Measurements from ENCODE around the gene NMU. TPM values are rescaled to one million over a fixed set of nuclear protein-coding genes. Genes with fewer than 3 reads are reported as not detected.

The NMU gene
- total RNA-seq, 2 experiments from 2014 or later, result not detected

- no peak for TF ChIP-seq EZH2phosphoT487 (IDR thresholded peaks at IDR 0.05; ENCODE audit: borderline replicate concordance, low read depth, low read length)
- TF ChIP-seq, protein P1, sequence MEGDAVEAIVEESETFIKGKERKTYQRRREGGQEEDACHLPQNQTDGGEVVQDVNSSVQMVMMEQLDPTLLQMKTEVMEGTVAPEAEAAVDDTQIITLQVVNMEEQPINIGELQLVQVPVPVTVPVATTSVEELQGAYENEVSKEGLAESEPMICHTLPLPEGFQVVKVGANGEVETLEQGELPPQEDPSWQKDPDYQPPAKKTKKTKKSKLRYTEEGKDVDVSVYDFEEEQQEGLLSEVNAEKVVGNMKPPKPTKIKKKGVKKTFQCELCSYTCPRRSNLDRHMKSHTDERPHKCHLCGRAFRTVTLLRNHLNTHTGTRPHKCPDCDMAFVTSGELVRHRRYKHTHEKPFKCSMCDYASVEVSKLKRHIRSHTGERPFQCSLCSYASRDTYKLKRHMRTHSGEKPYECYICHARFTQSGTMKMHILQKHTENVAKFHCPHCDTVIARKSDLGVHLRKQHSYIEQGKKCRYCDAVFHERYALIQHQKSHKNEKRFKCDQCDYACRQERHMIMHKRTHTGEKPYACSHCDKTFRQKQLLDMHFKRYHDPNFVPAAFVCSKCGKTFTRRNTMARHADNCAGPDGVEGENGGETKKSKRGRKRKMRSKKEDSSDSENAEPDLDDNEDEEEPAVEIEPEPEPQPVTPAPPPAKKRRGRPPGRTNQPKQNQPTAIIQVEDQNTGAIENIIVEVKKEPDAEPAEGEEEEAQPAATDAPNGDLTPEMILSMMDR (conservative IDR thresholded peaks at IDR 0.05; ENCODE audit: low read length), result no peak
- H3K79me2 ChIP-seq (ENCODE audit: insufficient read depth, low read depth, low read length), result no peaks in the 10 kb centered on the region
- H3K27ac ChIP-seq (ENCODE audit: low read depth, low read length, poor library complexity, severe bottlenecking), result no peak overlapping the region
- no peak overlapping the region for H3K4me2 ChIP-seq (ENCODE audit: low read length)
- no peaks in the 10 kb centered on the region for H3K36me3 ChIP-seq (ENCODE audit: insufficient read depth, low read length)
- POLR2A ChIA-PET, result no interaction called here
- H3K9me2 ChIP-seq (ENCODE audit: insufficient read depth, low read length), result no peaks in the 10 kb centered on the region
- no peaks in the 10 kb centered on the region for H3K9me3 ChIP-seq (ENCODE audit: low read length)
- H3K4me1 ChIP-seq (ENCODE audit: insufficient read depth, low read length, poor library complexity, severe bottlenecking), result no peaks in the 10 kb centered on the region
- DNase-seq (ENCODE audit: low spot score), result no peak
- no peak overlapping the region for H3K4me3 ChIP-seq (ENCODE audit: low read depth, low read length, poor library complexity, severe bottlenecking)
- CTCF ChIA-PET (ENCODE audit: unreplicated experiment), result no interaction called here
- no peak overlapping the region for H2AFZ ChIP-seq (ENCODE audit: low read length)
- H4K20me1 ChIP-seq (ENCODE audit: insufficient read depth, low read length), result no peaks in the 10 kb centered on the region
- BruUV-seq (replicated peaks), result no TSS peak
- intact Hi-C loops (cut with micrococcal nuclease; ENCODE audit: unreplicated experiment), result no loop called here
Measured at GRCh38 chr4:55682295-55682694, 46.2 kb upstream of the NMU start.

DNA sequence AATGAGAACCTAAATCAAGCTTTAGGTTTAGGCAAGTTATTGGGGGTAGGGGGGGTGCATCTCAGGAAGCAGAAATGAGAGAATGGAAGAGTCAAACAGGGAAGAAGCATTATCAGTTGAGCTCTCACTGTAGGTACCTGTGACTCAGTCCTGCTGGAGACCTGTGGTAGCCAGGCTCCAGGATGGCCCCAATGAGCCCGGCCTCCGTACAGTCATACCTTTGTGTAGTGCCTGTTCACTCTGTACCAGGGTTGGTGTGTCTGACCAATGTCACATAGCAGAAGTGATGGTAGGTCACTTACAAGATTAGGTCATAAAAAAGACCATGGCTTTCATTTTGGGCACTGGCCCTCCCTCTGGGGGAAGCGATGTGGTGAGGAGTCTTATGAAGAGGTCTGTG is 45.3 kb upstream of the NMU start:
- Histone ChIP-seq H3K27ac (ENCODE audit: low read depth, low read length, poor library complexity, severe bottlenecking) (no peak overlapping the region), H3K9me3 (ENCODE audit: low read length) (no peaks in the 10 kb centered on the region), H3K4me1 (ENCODE audit: insufficient read depth, low read length, poor library complexity, severe bottlenecking) (no peaks in the 10 kb centered on the region), H4K20me1 (ENCODE audit: insufficient read depth, low read length) (no peaks in the 10 kb centered on the region), H3K4me2 (ENCODE audit: low read length) (no peak overlapping the region), H3K36me3 (ENCODE audit: insufficient read depth, low read length) (no peaks in the 10 kb centered on the region), H2AFZ (ENCODE audit: low read length) (no peak overlapping the region), H3K79me2 (ENCODE audit: insufficient read depth, low read depth, low read length) (no peaks in the 10 kb centered on the region), H3K4me3 (ENCODE audit: low read depth, low read length, poor library complexity, severe bottlenecking) (no peak overlapping the region), H3K9me2 (ENCODE audit: insufficient read depth, low read length) (no peaks in the 10 kb centered on the region)
- no TSS peak for BruUV-seq (replicated peaks)
- CTCF ChIA-PET (ENCODE audit: unreplicated experiment), result no interaction called here
- POLR2A ChIA-PET, result no interaction called here
- no peak for TF ChIP-seq EZH2phosphoT487 (IDR thresholded peaks at IDR 0.05; ENCODE audit: borderline replicate concordance, low read depth, low read length)
- TF ChIP-seq, protein P1 (conservative IDR thresholded peaks at IDR 0.05; ENCODE audit: low read length), result no peak
- intact Hi-C loops (cut with micrococcal nuclease; ENCODE audit: unreplicated experiment), result no loop called here
- DNase-seq (ENCODE audit: low spot score), result no peak

GRCh38 chr4:55675196-55675793 is 39.2 kb upstream of the NMU start:
- H3K4me2 ChIP-seq (ENCODE audit: low read length), result no peak overlapping the region
- H3K36me3 ChIP-seq (ENCODE audit: insufficient read depth, low read length), result no peaks in the 10 kb centered on the region
- H3K79me2 ChIP-seq (ENCODE audit: insufficient read depth, low read depth, low read length), result no peaks in the 10 kb centered on the region
- no peaks in the 10 kb centered on the region for H3K9me2 ChIP-seq (ENCODE audit: insufficient read depth, low read length)
- intact Hi-C loops (cut with micrococcal nuclease; ENCODE audit: unreplicated experiment), result no loop called here
- H3K27ac ChIP-seq (ENCODE audit: low read depth, low read length, poor library complexity, severe bottlenecking), result no peak overlapping the region
- ChIA-PET POLR2A (no interaction called here), CTCF (ENCODE audit: unreplicated experiment) (no interaction called here)
- no peaks in the 10 kb centered on the region for H3K4me1 ChIP-seq (ENCODE audit: insufficient read depth, low read length, poor library complexity, severe bottlenecking)
- no peak overlapping the region for H2AFZ ChIP-seq (ENCODE audit: low read length)
- H4K20me1 ChIP-seq (ENCODE audit: insufficient read depth, low read length), result no peaks in the 10 kb centered on the region
- no peaks in the 10 kb centered on the region for H3K9me3 ChIP-seq (ENCODE audit: low read length)
- BruUV-seq (replicated peaks), result no TSS peak
- TF ChIP-seq EZH2phosphoT487 (IDR thresholded peaks at IDR 0.05; ENCODE audit: borderline replicate concordance, low read depth, low read length), result no peak
- TF ChIP-seq, protein P1 (conservative IDR thresholded peaks at IDR 0.05; ENCODE audit: low read length), result no peak
- no peak overlapping the region for H3K4me3 ChIP-seq (ENCODE audit: low read depth, low read length, poor library complexity, severe bottlenecking)
- DNase-seq (ENCODE audit: low spot score), result no peak

All from OCI-LY7 (cell line).